OCI-LY3 (cell line): ENCODE data around the gene MAD1L1.

Experiments
- EZH2phosphoT487 ChIP-seq: fragments of 200-600 bp; shearing (Covaris generic); IDR thresholded peaks from 2 replicates; pipeline ENCODE4 v1.6.1; 2018; ENCODE audit warnings: antibody characterized with exemption, mixed run types, low read depth
- TF ChIP-seq, protein P1 (sequence below): fragments of 200-600, 300-600 bp; sonication (generic); IDR thresholded peaks from 2 replicates; pipeline ENCODE4 v1.5.1; 2014; ENCODE audit warnings: antibody characterized with exemption, low read length, low read depth

DNA sequence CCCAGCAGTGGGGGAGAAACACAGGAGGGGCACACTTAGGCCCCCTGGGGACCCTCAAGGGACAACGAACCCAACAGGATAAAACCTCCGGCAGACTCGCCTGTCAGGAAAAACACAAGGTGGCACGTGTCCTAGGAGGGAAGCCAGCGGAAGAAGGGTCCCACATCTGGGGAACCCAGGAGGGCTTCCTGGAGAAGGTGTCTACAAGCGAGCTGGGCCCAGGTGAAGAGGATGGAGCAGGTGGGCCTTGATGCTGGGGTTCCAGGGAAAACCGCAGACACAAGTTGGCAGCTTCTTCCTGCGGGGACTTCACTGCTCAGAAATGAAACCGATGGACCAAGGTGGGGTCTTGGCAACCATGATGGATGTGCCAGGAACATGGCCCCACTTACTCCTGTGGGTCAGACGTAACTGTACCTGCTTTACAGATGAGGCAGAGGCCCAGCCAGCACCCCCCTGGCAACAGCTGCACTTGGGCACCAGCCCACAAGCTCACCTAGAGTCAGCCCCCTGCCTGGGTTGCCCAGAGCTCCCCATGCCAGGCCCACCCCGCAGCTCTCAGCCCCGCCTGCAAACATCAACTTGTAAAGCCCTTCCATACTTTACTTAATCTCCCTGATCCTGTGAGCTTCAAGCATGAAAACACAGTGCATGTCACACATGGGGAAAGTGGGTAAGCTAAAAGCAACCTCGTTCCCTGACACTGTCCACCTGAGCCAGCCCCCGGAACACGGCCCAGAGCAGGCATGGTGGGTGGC, 337.7 kb downstream of the MAD1L1 start:
- no peak for TF ChIP-seq EZH2phosphoT487
- TF ChIP-seq, protein P1, sequence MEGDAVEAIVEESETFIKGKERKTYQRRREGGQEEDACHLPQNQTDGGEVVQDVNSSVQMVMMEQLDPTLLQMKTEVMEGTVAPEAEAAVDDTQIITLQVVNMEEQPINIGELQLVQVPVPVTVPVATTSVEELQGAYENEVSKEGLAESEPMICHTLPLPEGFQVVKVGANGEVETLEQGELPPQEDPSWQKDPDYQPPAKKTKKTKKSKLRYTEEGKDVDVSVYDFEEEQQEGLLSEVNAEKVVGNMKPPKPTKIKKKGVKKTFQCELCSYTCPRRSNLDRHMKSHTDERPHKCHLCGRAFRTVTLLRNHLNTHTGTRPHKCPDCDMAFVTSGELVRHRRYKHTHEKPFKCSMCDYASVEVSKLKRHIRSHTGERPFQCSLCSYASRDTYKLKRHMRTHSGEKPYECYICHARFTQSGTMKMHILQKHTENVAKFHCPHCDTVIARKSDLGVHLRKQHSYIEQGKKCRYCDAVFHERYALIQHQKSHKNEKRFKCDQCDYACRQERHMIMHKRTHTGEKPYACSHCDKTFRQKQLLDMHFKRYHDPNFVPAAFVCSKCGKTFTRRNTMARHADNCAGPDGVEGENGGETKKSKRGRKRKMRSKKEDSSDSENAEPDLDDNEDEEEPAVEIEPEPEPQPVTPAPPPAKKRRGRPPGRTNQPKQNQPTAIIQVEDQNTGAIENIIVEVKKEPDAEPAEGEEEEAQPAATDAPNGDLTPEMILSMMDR: no peak
